Measurements from ENCODE around the gene PTH2. TPM values are rescaled to one million over a fixed set of nuclear protein-coding genes. Genes with fewer than 3 reads are reported as not detected.

PTH2 gene
- total RNA-seq, 2 donors from 2014 or later = not detected

DNA sequence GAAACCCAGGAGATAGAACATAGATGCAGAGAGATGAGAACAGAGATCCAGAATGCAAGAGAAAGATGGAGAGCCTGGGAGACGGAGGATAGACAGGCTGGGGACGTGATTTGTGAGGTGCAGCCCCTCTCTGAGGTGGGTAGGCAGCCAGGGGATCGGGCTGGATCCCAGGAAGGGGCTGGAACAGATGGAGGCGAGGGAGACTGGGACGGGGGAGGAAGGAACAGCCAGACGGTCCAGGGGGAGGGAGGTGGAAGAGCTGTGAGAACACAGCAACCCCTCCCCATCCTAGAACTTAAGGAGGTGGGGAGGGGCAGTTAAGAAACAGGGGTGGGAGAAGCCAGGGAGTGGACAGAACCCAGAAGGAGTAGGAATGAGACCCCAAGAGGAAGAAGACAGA lies 15.0 kb upstream of the PTH2 start:
- H3K9ac ChIP-seq (ENCODE audit: low read depth in 2 of 2, low read length in 2 of 2) = no peak overlapping the region
- no peak for DNase-seq
- intact Hi-C loops (cut with DNase I) = no loop called here
- H3K27ac ChIP-seq = no peak overlapping the region
- no peaks in the 10 kb centered on the region for H3K4me1 ChIP-seq
- no peaks in the 10 kb centered on the region for H3K9me3 ChIP-seq
- no peaks in the 10 kb centered on the region for H3K36me3 ChIP-seq
- H3K4me3 ChIP-seq = no peak overlapping the region
- TF ChIP-seq, protein P1, sequence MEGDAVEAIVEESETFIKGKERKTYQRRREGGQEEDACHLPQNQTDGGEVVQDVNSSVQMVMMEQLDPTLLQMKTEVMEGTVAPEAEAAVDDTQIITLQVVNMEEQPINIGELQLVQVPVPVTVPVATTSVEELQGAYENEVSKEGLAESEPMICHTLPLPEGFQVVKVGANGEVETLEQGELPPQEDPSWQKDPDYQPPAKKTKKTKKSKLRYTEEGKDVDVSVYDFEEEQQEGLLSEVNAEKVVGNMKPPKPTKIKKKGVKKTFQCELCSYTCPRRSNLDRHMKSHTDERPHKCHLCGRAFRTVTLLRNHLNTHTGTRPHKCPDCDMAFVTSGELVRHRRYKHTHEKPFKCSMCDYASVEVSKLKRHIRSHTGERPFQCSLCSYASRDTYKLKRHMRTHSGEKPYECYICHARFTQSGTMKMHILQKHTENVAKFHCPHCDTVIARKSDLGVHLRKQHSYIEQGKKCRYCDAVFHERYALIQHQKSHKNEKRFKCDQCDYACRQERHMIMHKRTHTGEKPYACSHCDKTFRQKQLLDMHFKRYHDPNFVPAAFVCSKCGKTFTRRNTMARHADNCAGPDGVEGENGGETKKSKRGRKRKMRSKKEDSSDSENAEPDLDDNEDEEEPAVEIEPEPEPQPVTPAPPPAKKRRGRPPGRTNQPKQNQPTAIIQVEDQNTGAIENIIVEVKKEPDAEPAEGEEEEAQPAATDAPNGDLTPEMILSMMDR (IDR thresholded peaks at IDR 0.05) = no peak
- H3K27me3 ChIP-seq = peaks cover 51% of the 10 kb centered on the region

DNA sequence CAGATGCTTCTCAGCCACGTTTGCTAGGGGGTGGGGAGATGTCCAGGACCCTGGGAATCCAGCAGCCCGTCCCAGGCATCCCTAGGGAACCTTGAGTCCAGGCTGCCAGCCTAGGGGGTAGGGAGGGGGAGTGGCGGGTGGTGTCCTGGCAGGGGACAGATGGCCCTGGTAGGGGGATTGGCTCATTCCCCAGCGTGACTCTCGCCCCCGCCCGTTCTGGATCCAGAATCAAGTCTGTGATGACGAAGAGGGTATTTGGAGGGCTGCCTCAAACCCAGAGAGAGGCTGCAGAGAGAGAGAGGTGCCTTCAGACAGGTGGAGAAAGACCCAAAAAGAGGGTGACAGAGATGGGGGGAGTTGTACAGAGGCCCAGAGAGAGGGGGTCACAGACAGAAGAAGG lies 14.0 kb upstream of the PTH2 start:
- Histone ChIP-seq H3K27me3 (peaks cover 62% of the 10 kb centered on the region), H3K27ac (no peak overlapping the region), H3K9ac (ENCODE audit: low read depth in 2 of 2, low read length in 2 of 2) (no peak overlapping the region), H3K4me1 (no peaks in the 10 kb centered on the region), H3K4me3 (no peak overlapping the region), H3K36me3 (no peaks in the 10 kb centered on the region), H3K9me3 (no peaks in the 10 kb centered on the region)
- intact Hi-C loops (cut with DNase I) = no loop called here
- DNase-seq = no peak
- TF ChIP-seq, protein P1 (IDR thresholded peaks at IDR 0.05) = no peak

DNA sequence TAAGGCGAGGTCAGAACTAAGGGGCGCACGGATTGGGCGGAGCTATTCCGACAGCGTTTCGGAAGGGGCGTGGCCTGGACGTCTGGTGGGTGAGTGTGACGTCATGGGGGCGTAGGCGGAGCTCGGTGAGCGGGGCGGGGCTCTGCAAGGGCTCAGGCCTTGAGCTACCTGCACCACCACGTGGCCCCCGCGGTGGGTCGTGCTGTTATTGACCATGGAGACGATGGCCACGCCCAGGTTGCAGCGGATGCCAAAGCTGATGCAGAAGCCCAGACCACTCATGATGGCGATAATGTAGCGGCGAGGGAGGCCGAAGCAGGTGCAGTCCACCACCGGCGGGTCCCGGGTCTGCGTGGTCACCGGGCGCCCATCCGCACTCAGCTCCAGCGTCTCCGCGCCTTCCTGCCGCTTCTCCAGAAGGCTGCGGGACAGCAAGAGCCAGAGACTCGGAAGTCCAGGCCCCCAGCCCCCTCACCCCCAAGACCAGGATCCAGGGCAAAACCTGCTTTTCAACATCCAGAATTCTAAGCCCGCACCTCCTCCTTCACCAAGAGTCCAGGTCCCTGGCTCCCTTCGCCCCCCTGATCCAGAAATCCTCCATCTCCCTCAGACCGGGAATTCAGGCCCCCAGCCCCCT lies 13.3 kb upstream of the PTH2 start:
- no peak overlapping the region for H3K27ac ChIP-seq
- intact Hi-C loops (cut with DNase I) = no loop called here
- H3K9ac ChIP-seq (ENCODE audit: low read depth in 2 of 2, low read length in 2 of 2) = no peak overlapping the region
- TF ChIP-seq, protein P1 (IDR thresholded peaks at IDR 0.05) = no peak
- H3K36me3 ChIP-seq = no peaks in the 10 kb centered on the region
- no peaks in the 10 kb centered on the region for H3K4me1 ChIP-seq
- peaks cover 66% of the 10 kb centered on the region for H3K27me3 ChIP-seq
- DNase-seq = peak; percentile 38
- no peak overlapping the region for H3K4me3 ChIP-seq
- no peaks in the 10 kb centered on the region for H3K9me3 ChIP-seq

DNA sequence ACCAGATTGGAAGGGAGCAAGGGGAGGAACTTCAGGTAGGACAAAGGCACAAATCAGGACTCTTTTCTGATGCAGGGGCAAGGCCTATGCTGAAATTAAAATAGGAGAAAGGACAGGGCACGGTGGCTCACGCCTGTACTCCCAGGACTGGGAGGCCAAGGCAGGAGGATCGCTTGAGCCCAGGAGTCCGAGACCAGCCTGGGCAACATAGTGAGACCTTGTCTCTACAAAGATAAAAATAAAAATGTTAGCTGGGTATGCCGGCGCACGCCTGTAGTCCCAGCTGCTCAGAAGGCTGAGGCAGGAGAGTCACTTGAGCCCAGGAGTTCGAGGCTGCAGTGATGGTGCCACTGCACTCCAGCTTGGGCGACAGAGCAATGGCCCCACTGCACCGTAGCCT lies 12.4 kb upstream of the PTH2 start:
- intact Hi-C loops (cut with DNase I) = no loop called here
- Histone ChIP-seq H3K27ac (no peak overlapping the region), H3K4me3 (no peak overlapping the region), H3K36me3 (no peaks in the 10 kb centered on the region), H3K9me3 (no peaks in the 10 kb centered on the region), H3K9ac (ENCODE audit: low read depth in 2 of 2, low read length in 2 of 2) (no peak overlapping the region), H3K4me1 (no peaks in the 10 kb centered on the region), H3K27me3 (peaks cover 67% of the 10 kb centered on the region)
- TF ChIP-seq, protein P1 (IDR thresholded peaks at IDR 0.05) = no peak
- no peak for DNase-seq

DNA sequence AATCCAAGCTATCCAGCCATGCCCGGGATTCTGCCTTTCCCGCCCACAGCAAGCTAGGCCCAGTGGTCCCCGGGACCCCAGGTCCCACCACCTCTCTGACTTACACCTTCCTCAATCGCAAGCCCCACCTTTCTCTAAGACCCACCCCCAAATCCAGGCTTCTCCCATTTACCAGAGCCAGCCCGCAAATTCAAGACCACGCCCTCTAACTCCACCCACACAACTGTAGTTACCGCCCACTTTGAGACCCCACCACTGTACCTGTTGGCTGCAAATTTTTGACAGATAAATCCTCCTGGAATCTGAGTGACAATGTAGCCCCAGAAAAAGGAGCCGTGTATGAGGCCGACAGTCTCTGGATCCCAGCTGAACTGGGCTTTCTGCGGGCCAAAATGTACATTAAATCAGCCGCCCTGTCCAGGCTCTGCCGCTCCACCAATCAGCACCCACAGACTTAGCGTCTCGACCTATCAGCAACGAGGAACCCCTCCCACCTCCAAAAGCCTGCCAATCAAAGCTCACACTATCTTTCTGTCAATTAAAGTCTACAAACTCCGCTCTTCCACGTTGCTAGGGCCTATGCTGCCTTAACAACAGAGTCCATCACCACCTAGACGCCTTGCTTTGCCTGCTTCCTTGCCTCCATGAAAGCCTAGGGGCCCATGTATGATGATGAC lies 11.8 kb upstream of the PTH2 start:
- Histone ChIP-seq H3K4me3 (no peak overlapping the region), H3K27ac (no peak overlapping the region), H3K9ac (ENCODE audit: low read depth in 2 of 2, low read length in 2 of 2) (no peak overlapping the region), H3K4me1 (no peaks in the 10 kb centered on the region), H3K27me3 (peaks cover 61% of the 10 kb centered on the region), H3K9me3 (no peaks in the 10 kb centered on the region), H3K36me3 (no peaks in the 10 kb centered on the region)
- no peak for DNase-seq
- intact Hi-C loops (cut with DNase I) = no loop called here
- TF ChIP-seq, protein P1 (IDR thresholded peaks at IDR 0.05) = no peak
